DND-41 (cell line): Measurements from ENCODE around the gene ATG2A.

ENCODE experiments used
- ATAC-seq: fragments of 200-7000 bp; cut with Tn5 transposase; 3 replicates; pipeline ENCODE4 v1.9.1; 2021; ENCODE audit warnings: low read depth; ENCODE audit not compliant: insufficient read depth
- DNase-seq: peaks from one replicate; pipeline ENCODE4 v3.0.0-alpha.2; 2020
- H2AFZ ChIP-seq: 2 replicates; pipeline ENCODE4 v1.6.0; 2012; ENCODE audit warnings: low read depth, low read length
- H3K27ac ChIP-seq: 2 replicates; pipeline ENCODE4 v1.5.1; 2012; ENCODE audit warnings: low read length, inconsistent platforms
- H3K27me3 ChIP-seq: fragments of 200-600 bp; sonication (generic); 2 replicates; pipeline ENCODE4 v1.6.0; 2012; ENCODE audit warnings: low read length, mild to moderate bottlenecking, inconsistent platforms; ENCODE audit not compliant: insufficient read depth, poor library complexity
- H3K36me3 ChIP-seq: 2 replicates; pipeline ENCODE4 v1.5.1; 2012; ENCODE audit warnings: low read length, inconsistent platforms; ENCODE audit not compliant: insufficient read depth
- H3K4me1 ChIP-seq: 2 replicates; pipeline ENCODE4 v1.5.1; 2012; ENCODE audit warnings: mild to moderate bottlenecking, low read length; ENCODE audit not compliant: insufficient read depth
- H3K4me2 ChIP-seq: 2 replicates; pipeline ENCODE4 v1.6.0; 2012; ENCODE audit warnings: mild to moderate bottlenecking, moderate library complexity, low read length, inconsistent platforms; ENCODE audit not compliant: insufficient read depth
- H3K4me3 ChIP-seq, 2 experiments: fragments of 200-600 bp in 1 of 2; shearing (Covaris generic) in 1 of 2; 2 replicates each; pipeline ENCODE4 v1.5.1; 2012 to 2016; ENCODE audit warnings: inconsistent platforms in 2 of 2, low read length in 2 of 2, mild to moderate bottlenecking in 2 of 2, low read depth in 1 of 2, moderate library complexity in 1 of 2
- H3K79me2 ChIP-seq: 2 replicates; pipeline ENCODE4 v1.6.0; 2012; ENCODE audit warnings: low read length, inconsistent platforms; ENCODE audit not compliant: insufficient read depth
- H3K9ac ChIP-seq: 2 replicates; pipeline ENCODE4 v1.6.0; 2012; ENCODE audit warnings: low read depth, mild to moderate bottlenecking, inconsistent platforms, low read length, moderate library complexity
- H3K9me3 ChIP-seq: 2 replicates; pipeline ENCODE4 v1.5.1; 2012; ENCODE audit warnings: low read length, moderate library complexity, mild to moderate bottlenecking, inconsistent platforms; ENCODE audit not compliant: insufficient read depth, severe bottlenecking
- H4K20me1 ChIP-seq: 2 replicates; pipeline ENCODE4 v1.6.0; 2012; ENCODE audit warnings: low read length; ENCODE audit not compliant: insufficient read depth
- EZH2 ChIP-seq: IDR thresholded peaks from 3 replicates; pipeline ENCODE4 v1.6.1; 2012; ENCODE audit warnings: borderline replicate concordance, low read depth, mild to moderate bottlenecking, moderate library complexity, low read length, inconsistent platforms; ENCODE audit not compliant: severe bottlenecking
- TF ChIP-seq, protein P1 (sequence below): IDR thresholded peaks from 2 replicates; pipeline ENCODE4 v1.5.1; 2012; ENCODE audit warnings: borderline replicate concordance, low read length, moderate library complexity, mild to moderate bottlenecking; ENCODE audit not compliant: poor library complexity, severe bottlenecking; ENCODE audit errors: extremely low read depth

Gene ATG2A

DNA sequence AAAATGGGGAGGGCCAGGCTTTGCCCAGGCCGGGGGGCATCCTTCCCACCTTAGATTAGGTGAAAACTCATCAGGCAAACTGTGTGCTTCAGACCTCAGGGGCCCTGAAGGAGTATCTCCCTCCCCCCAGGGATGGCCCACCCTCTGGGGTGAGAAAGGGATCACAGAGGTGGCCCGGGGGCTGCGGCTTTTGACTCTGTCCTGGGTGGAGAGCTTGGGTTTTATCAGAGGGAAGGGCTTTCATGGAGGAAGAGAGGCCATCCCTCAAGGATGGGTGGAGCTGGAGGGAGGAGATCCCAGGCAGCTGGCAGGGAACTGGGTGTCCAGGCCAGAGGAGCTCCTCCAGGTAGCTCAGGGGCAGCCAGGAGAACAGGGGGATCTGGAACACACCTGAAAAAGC, 4.4 kb upstream of the ATG2A start:
- Histone ChIP-seq H3K4me3 (no peak overlapping the region), H3K9me3 (no peaks in the 10 kb centered on the region), H3K36me3 (no peaks in the 10 kb centered on the region), H3K79me2 (peaks cover 6% of the 10 kb centered on the region), H3K27me3 (no peaks in the 10 kb centered on the region), H3K4me2 (no peak overlapping the region), H2AFZ (no peak overlapping the region), H3K9ac (no peak overlapping the region), H3K27ac (no peak overlapping the region), H3K4me1 (peaks cover 43% of the 10 kb centered on the region), H4K20me1 (no peaks in the 10 kb centered on the region)
- ATAC-seq = no peak
- TF ChIP-seq EZH2 = no peak
- TF ChIP-seq, protein P1, sequence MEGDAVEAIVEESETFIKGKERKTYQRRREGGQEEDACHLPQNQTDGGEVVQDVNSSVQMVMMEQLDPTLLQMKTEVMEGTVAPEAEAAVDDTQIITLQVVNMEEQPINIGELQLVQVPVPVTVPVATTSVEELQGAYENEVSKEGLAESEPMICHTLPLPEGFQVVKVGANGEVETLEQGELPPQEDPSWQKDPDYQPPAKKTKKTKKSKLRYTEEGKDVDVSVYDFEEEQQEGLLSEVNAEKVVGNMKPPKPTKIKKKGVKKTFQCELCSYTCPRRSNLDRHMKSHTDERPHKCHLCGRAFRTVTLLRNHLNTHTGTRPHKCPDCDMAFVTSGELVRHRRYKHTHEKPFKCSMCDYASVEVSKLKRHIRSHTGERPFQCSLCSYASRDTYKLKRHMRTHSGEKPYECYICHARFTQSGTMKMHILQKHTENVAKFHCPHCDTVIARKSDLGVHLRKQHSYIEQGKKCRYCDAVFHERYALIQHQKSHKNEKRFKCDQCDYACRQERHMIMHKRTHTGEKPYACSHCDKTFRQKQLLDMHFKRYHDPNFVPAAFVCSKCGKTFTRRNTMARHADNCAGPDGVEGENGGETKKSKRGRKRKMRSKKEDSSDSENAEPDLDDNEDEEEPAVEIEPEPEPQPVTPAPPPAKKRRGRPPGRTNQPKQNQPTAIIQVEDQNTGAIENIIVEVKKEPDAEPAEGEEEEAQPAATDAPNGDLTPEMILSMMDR = no peak
- no peak for DNase-seq

DNA sequence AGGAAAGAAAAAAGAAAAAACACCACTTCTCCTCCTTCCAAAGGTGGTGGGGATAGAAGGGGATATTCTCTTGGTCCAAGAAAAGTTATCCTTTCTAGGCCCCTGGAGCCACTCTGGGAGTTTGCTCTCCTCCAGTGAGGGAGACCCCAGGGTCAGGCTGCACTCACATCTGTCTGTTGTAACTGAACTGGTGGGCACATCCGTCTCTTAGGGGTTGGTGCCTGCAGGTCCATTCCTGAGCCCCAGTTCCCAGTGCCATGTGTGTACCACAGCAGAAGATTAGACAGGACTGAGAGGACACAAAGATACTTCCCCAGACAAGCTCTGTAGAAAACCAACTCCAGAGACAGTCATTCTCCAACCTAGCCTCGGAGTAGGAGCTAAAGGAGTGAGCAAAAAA, 3.1 kb upstream of the ATG2A start:
- Histone ChIP-seq H3K9me3 (no peaks in the 10 kb centered on the region), H3K4me1 (peaks cover 49% of the 10 kb centered on the region), H3K27ac (no peak overlapping the region), H3K36me3 (no peaks in the 10 kb centered on the region), H3K4me3 (no peak overlapping the region), H3K4me2 (no peak overlapping the region), H3K9ac (no peak overlapping the region), H2AFZ (no peak overlapping the region), H4K20me1 (0 out of 2 replicates have a peak, but pooled peaks cover 2% of the 10 kb centered on the region), H3K79me2 (peaks cover 18% of the 10 kb centered on the region), H3K27me3 (no peaks in the 10 kb centered on the region)
- ATAC-seq = no peak
- no peak for DNase-seq
- TF ChIP-seq, protein P1 = no peak
- TF ChIP-seq EZH2 = no peak

DNA sequence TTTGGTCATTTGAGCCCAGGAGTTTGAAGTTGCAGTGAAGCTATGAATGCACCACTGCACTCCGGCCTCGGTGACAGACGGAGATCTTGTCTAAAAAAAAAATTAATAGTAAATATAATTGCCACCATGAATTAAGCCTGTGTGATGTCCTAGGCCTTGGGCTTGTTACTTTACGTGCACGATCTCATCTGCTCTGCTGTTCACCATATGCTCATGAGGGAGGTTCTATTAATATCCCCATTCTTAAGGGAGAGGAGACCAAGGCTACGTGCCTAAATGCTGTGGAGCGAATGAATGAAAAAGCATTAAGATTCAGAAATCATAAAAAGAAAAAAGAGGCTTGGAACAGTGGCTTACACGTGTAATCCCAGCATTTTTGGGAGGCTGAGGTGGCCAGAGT, 2.6 kb upstream of the ATG2A start:
- Histone ChIP-seq H3K4me1 (peaks cover 47% of the 10 kb centered on the region), H4K20me1 (0 out of 2 replicates have a peak, but pooled peaks cover 2% of the 10 kb centered on the region), H3K4me3 (no peak overlapping the region), H3K4me2 (no peak overlapping the region), H3K27me3 (no peaks in the 10 kb centered on the region), H3K36me3 (no peaks in the 10 kb centered on the region), H3K79me2 (peaks cover 19% of the 10 kb centered on the region), H3K9me3 (no peaks in the 10 kb centered on the region), H3K9ac (no peak overlapping the region), H3K27ac (no peak overlapping the region), H2AFZ (no peak overlapping the region)
- ATAC-seq (no peak), DNase-seq (no peak)
- no peak for TF ChIP-seq EZH2
- TF ChIP-seq, protein P1 = no peak

DNA sequence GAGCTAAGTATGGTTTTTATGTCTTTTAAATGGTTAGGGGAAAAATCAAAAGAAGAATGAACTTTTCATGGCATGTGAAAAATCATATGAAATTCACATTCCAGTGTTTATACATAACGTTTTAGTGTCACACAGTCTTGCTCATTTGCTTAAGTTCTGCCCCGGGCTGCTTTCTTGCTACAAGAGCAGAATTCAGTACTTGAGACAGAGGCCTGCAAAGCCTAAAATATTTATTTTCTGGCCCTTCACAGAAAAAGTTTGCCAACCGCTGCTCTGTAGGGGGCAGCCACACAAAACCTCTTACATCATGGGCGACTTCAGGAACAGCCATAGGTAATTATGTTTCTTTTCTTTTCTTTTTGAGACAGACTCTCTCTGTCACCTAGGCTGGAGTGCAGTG, 1.0 kb upstream of the ATG2A start:
- peak overlapping the region; percentile 66 for H2AFZ ChIP-seq
- H4K20me1 ChIP-seq = 0 out of 2 replicates have a peak, but pooled peaks cover 2% of the 10 kb centered on the region
- H3K4me3 ChIP-seq = peak overlapping the region; percentile 26 to 59
- peaks cover 32% of the 10 kb centered on the region for H3K4me1 ChIP-seq
- H3K79me2 ChIP-seq = peaks cover 19% of the 10 kb centered on the region
- H3K27me3 ChIP-seq = no peaks in the 10 kb centered on the region
- H3K9ac ChIP-seq = peak overlapping the region; percentile 62
- peaks cover 14% of the 10 kb centered on the region for H3K36me3 ChIP-seq
- H3K27ac ChIP-seq = peak overlapping the region; percentile 64
- ATAC-seq = no peak
- DNase-seq = peak; percentile 22
- no peaks in the 10 kb centered on the region for H3K9me3 ChIP-seq
- TF ChIP-seq EZH2 = no peak
- TF ChIP-seq, protein P1 = peak; percentile 53
- H3K4me2 ChIP-seq = peak overlapping the region; percentile 70
